ENCODE measurements around the gene MAT1A.

DNA sequence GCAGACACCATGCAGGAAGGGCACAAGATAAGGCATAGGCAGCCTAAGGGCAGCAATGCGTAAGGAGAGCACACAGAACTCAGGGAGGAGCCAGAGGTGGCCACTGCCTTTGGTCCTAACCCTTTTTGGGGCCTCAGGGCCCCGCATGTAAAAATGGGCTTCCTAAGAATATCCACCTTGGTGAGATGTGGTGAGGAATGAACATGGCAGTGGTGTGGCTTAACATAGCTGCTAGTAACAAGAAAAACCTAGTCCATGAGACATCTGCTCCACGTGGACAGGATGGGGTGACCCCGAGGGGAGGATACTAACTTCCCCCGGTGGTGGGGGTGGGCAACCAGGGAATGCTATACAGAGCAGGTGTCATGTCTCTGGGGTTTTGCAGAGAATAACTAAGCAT lies 18.0 kb downstream of the MAT1A start:
- TF ChIP-seq POLR2A (IDR thresholded peaks at IDR 0.05): no peak
- TF ChIP-seq, protein P1, sequence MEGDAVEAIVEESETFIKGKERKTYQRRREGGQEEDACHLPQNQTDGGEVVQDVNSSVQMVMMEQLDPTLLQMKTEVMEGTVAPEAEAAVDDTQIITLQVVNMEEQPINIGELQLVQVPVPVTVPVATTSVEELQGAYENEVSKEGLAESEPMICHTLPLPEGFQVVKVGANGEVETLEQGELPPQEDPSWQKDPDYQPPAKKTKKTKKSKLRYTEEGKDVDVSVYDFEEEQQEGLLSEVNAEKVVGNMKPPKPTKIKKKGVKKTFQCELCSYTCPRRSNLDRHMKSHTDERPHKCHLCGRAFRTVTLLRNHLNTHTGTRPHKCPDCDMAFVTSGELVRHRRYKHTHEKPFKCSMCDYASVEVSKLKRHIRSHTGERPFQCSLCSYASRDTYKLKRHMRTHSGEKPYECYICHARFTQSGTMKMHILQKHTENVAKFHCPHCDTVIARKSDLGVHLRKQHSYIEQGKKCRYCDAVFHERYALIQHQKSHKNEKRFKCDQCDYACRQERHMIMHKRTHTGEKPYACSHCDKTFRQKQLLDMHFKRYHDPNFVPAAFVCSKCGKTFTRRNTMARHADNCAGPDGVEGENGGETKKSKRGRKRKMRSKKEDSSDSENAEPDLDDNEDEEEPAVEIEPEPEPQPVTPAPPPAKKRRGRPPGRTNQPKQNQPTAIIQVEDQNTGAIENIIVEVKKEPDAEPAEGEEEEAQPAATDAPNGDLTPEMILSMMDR (IDR thresholded peaks at IDR 0.05): no peak
